Activated naive CD4-positive, alpha-beta T cell treated with anti-CD3 and anti-CD28 coated beads for 36 hours (primary cell): Measurements from ENCODE around the gene NEMF. TPM values are rescaled to one million over a fixed set of nuclear protein-coding genes. Genes with fewer than 3 reads are reported as not detected.
"Not testable (repeated sequence)": the region's sequence is repeated elsewhere in the genome, so short reads cannot be mapped to it uniquely, and the experiment has no call there.

Experiments
- CTCF ChIA-PET: fragments of 350-600 bp; sonication (Branson Sonifier 250); formaldehyde crosslinking; loops from one replicate; lab custom pipeline; 2021; ENCODE audit warnings: antibody characterized with exemption; lab: Charles Lee
- DNase-seq: peaks from one replicate; pipeline ENCODE4 v3.0.0-alpha.2; 2020
- H3K27ac Mint-ChIP-seq: one replicate; pipeline ENCODE4 v1.8.0; 2021; ENCODE audit warnings: mild to moderate bottlenecking, mixed read lengths
- H3K27me3 Mint-ChIP-seq: one replicate; pipeline ENCODE4 v1.8.0; 2021; ENCODE audit warnings: low read depth, mixed read lengths
- H3K36me3 Mint-ChIP-seq: one replicate; pipeline ENCODE4 v1.8.0; 2021; ENCODE audit warnings: low read depth, mixed read lengths
- H3K4me1 Mint-ChIP-seq: one replicate; pipeline ENCODE4 v1.8.0; 2021; ENCODE audit warnings: low read depth, mixed read lengths
- H3K4me3 Mint-ChIP-seq: one replicate; pipeline ENCODE4 v1.8.0; 2021; ENCODE audit warnings: mild to moderate bottlenecking, moderate library complexity, mixed read lengths
- H3K9me3 Mint-ChIP-seq: one replicate; pipeline ENCODE4 v1.8.0; 2021; ENCODE audit warnings: mixed read lengths
- intact Hi-C: fragments of 100-400 bp; cut with micrococcal nuclease; formaldehyde crosslinking; loops from one replicate; pipeline ENCODE4 v1.15.1; 2023
- total RNA-seq, 2 experiments: library from RNA; stranded (reverse); gene quantifications; one replicate each; pipeline ENCODE4 v1.2.3, GENCODE V29; 2021

NEMF gene
- total RNA-seq, 2 experiments from 2014 or later: 45.5 to 47.0 TPM

- peaks cover 24% of the 10 kb centered on the region for H3K4me1 Mint-ChIP-seq
- no peak for DNase-seq
- no peaks in the 10 kb centered on the region for H3K9me3 Mint-ChIP-seq
- intact Hi-C loops: no loop called here
- CTCF ChIA-PET: interaction anchor here (0.6 to 1.6 kb wide), 4 partner anchors 9 to 258 kb away, joined by 3 to 6 read pairs (median 3); no protein-coding TSS in a partner anchor
- peaks cover 3% of the 10 kb centered on the region for H3K36me3 Mint-ChIP-seq
- H3K27me3 Mint-ChIP-seq: no peaks in the 10 kb centered on the region
- no peak overlapping the region for H3K4me3 Mint-ChIP-seq
- H3K27ac Mint-ChIP-seq: no peak overlapping the region
These were observed 4.9 kb upstream of the NEMF start for GRCh38 chr14:49857427-49858003.

- peaks cover 9% of the 10 kb centered on the region for H3K36me3 Mint-ChIP-seq
- peak; percentile 85 for DNase-seq
- H3K9me3 Mint-ChIP-seq: no peaks in the 10 kb centered on the region
- H3K4me1 Mint-ChIP-seq: peaks cover 42% of the 10 kb centered on the region
- H3K27ac Mint-ChIP-seq: no peak overlapping the region
- intact Hi-C loops: loop anchor here (1.0 to 2.0 kb wide), 10 partner anchors 9 to 679 kb away; partner anchors contain the start of genes DMAC2L, KLHDC2, L2HGDH and MAP4K5
- H3K27me3 Mint-ChIP-seq: no peaks in the 10 kb centered on the region
- CTCF ChIA-PET: interaction anchor here (0.6 to 10.7 kb wide), 20 partner anchors 9 to 457 kb away, joined by 3 to 182 read pairs (median 4); partner anchors contain the start of gene DNAAF2
- peak overlapping the region; percentile 98 for H3K4me3 Mint-ChIP-seq
These were observed 1.2 kb upstream of the NEMF start for GRCh38 chr14:49853572-49854375.

- DNase-seq: no peak
- intact Hi-C loops: loop anchor here (1.0 to 2.0 kb wide), 10 partner anchors 9 to 680 kb away; partner anchors contain the start of genes DMAC2L, KLHDC2, L2HGDH and MAP4K5
- Mint-ChIP-seq H3K4me3 (peak overlapping the region; percentile 98), H3K9me3 (no peaks in the 10 kb centered on the region), H3K4me1 (peaks cover 37% of the 10 kb centered on the region), H3K27ac (peak overlapping the region; percentile 97), H3K27me3 (no peaks in the 10 kb centered on the region), H3K36me3 (peaks cover 9% of the 10 kb centered on the region)
- CTCF ChIA-PET: interaction anchor here (0.6 to 10.7 kb wide), 31 partner anchors 10 to 286 kb away, joined by 3 to 182 read pairs (median 4); partner anchors contain the start of genes DNAAF2, MGAT2 and RPL36AL
These were observed 530 bp upstream of the NEMF start for GRCh38 chr14:49853158-49853477.

- CTCF ChIA-PET: interaction anchor here (0.6 to 10.7 kb wide), 35 partner anchors 9 to 390 kb away, joined by 3 to 182 read pairs (median 4); partner anchors contain the start of gene DNAAF2
- intact Hi-C loops: loop anchor here (1.0 to 2.0 kb wide), 7 partner anchors 163 to 681 kb away; partner anchors contain the start of genes DMAC2L, L2HGDH, MAP4K5 and MGAT2
- DNase-seq: no peak
- Mint-ChIP-seq H3K27me3 (no peaks in the 10 kb centered on the region), H3K27ac (peak overlapping the region; percentile 97), H3K9me3 (no peaks in the 10 kb centered on the region), H3K4me1 (peaks cover 37% of the 10 kb centered on the region), H3K4me3 (peak overlapping the region; percentile 98), H3K36me3 (peaks cover 9% of the 10 kb centered on the region)
These were observed 775 bp downstream of the NEMF start for GRCh38 chr14:49851813-49852212.

- peaks cover 37% of the 10 kb centered on the region for H3K4me1 Mint-ChIP-seq
- no peaks in the 10 kb centered on the region for H3K9me3 Mint-ChIP-seq
- no peak overlapping the region for H3K4me3 Mint-ChIP-seq
- H3K36me3 Mint-ChIP-seq: peaks cover 21% of the 10 kb centered on the region
- H3K27me3 Mint-ChIP-seq: no peaks in the 10 kb centered on the region
- no peak overlapping the region for H3K27ac Mint-ChIP-seq
- no peak for DNase-seq
- CTCF ChIA-PET: interaction anchor here (0.6 to 10.7 kb wide), 3 partner anchors 14 to 287 kb away, joined by 3 to 182 read pairs (median 3); no protein-coding TSS in a partner anchor
- intact Hi-C loops: no loop called here
These were observed 3.3 kb downstream of the NEMF start for GRCh38 chr14:49849213-49849847.

GRCh38 chr14:49828640-49829039, 23.9 kb downstream of the NEMF start:
- Mint-ChIP-seq H3K4me3 (no peak overlapping the region), H3K4me1 (no peaks in the 10 kb centered on the region), H3K27me3 (no peaks in the 10 kb centered on the region), H3K36me3 (peaks cover 34% of the 10 kb centered on the region), H3K9me3 (no peaks in the 10 kb centered on the region), H3K27ac (no peak overlapping the region)
- DNase-seq: no peak
- CTCF ChIA-PET: interaction anchor here (1.0 to 2.1 kb wide), 2 partner anchors 24 to 194 kb away, joined by 3 to 10 read pairs; partner anchors contain the start of genes DNAAF2 and NEMF
- intact Hi-C loops: no loop called here

- H3K4me3 Mint-ChIP-seq: no peak overlapping the region
- peaks cover 1% of the 10 kb centered on the region for H3K4me1 Mint-ChIP-seq
- H3K9me3 Mint-ChIP-seq: peaks cover 14% of the 10 kb centered on the region
- no peak overlapping the region for H3K27ac Mint-ChIP-seq
- CTCF ChIA-PET: interaction anchor here (1.4 kb wide), 1 partner anchor 10 kb away, joined by 4 read pairs; no protein-coding TSS in a partner anchor
- intact Hi-C loops: no loop called here
- DNase-seq: no peak
- peaks cover 61% of the 10 kb centered on the region for H3K36me3 Mint-ChIP-seq
- no peaks in the 10 kb centered on the region for H3K27me3 Mint-ChIP-seq
These were observed 32.4 kb downstream of the NEMF start for GRCh38 chr14:49820176-49820575.

- peaks cover 1% of the 10 kb centered on the region for H3K4me1 Mint-ChIP-seq
- H3K9me3 Mint-ChIP-seq: peaks cover 14% of the 10 kb centered on the region
- peak overlapping the region; percentile 29 for H3K27ac Mint-ChIP-seq
- no peak for DNase-seq
- CTCF ChIA-PET: no interaction called here
- no peak overlapping the region for H3K4me3 Mint-ChIP-seq
- H3K27me3 Mint-ChIP-seq: no peaks in the 10 kb centered on the region
- intact Hi-C loops: no loop called here
- H3K36me3 Mint-ChIP-seq: peaks cover 72% of the 10 kb centered on the region
These were observed 35.7 kb downstream of the NEMF start for GRCh38 chr14:49816844-49817243.

GRCh38 chr14:49816118-49816517, 36.5 kb downstream of the NEMF start:
- intact Hi-C loops, H3K4me1 Mint-ChIP-seq, H3K27ac Mint-ChIP-seq, H3K4me3 Mint-ChIP-seq, H3K27me3 Mint-ChIP-seq, DNase-seq: not testable (repeated sequence)
- peaks cover 14% of the 10 kb centered on the region for H3K9me3 Mint-ChIP-seq
- CTCF ChIA-PET: interaction anchor here (0.6 to 2.4 kb wide), 2 partner anchors 36 to 474 kb away, joined by 4 to 9 read pairs; partner anchors contain the start of gene NEMF
- peaks cover 73% of the 10 kb centered on the region for H3K36me3 Mint-ChIP-seq

GRCh38 chr14:49808780-49809179, 43.8 kb downstream of the NEMF start:
- Mint-ChIP-seq H3K36me3 (peaks cover 39% of the 10 kb centered on the region), H3K9me3 (no peaks in the 10 kb centered on the region), H3K4me1 (no peaks in the 10 kb centered on the region), H3K27ac (no peak overlapping the region), H3K27me3 (no peaks in the 10 kb centered on the region), H3K4me3 (no peak overlapping the region)
- intact Hi-C loops: no loop called here
- DNase-seq: no peak
- CTCF ChIA-PET: interaction anchor here (0.7 kb wide), 1 partner anchor 174 kb away, joined by 3 read pairs; the partner anchor contains the start of gene DNAAF2

- no peaks in the 10 kb centered on the region for H3K9me3 Mint-ChIP-seq
- no peak for DNase-seq
- H3K36me3 Mint-ChIP-seq: peaks cover 41% of the 10 kb centered on the region
- intact Hi-C loops: no loop called here
- CTCF ChIA-PET: interaction anchor here (0.9 kb wide), 1 partner anchor 56 kb away, joined by 3 read pairs; the partner anchor contains the start of gene NEMF
- H3K27me3 Mint-ChIP-seq: no peaks in the 10 kb centered on the region
- H3K4me3 Mint-ChIP-seq: no peak overlapping the region
- peak overlapping the region; percentile 16 for H3K27ac Mint-ChIP-seq
- no peaks in the 10 kb centered on the region for H3K4me1 Mint-ChIP-seq
These were observed 56.6 kb downstream of the NEMF start for GRCh38 chr14:49796025-49796424.
